HEK293 (cell line): ENCODE measurements around the gene MPEG1.

Experiments used
- CTCF ChIA-PET: fragments of 350-600 bp; formaldehyde crosslinking; extraction: SDS; loops from one replicate; lab custom pipeline; 2021; ENCODE audit warnings: antibody characterized with exemption; lab: Yijun Ruan, JAX
- POLR2A ChIA-PET: fragments of 300-600 bp; formaldehyde crosslinking; extraction: SDS; loops from one replicate; lab custom pipeline; 2020; ENCODE audit warnings: antibody characterized with exemption, inconsistent platforms; lab: Yijun Ruan, JAX
- H3K27ac ChIP-seq: fragments of 200-500 bp; sonication (Bioruptor generic); 2 replicates; pipeline ENCODE4 v1.5.1; 2014; ENCODE audit warnings: low read depth, low read length, control low read depth, inconsistent platforms; ENCODE audit errors: extremely low read depth
- H3K36me3 ChIP-seq, 2 experiments: fragments of 200-500 bp in 1 of 2; sonication (Bioruptor generic) in 1 of 2; 1 replicate in 1 of 2; 2 replicates in 1 of 2; pipeline ENCODE4 v1.5.1; 2014 to 2017; ENCODE audit warnings: inconsistent platforms in 2 of 2, low read length in 2 of 2; ENCODE audit not compliant: control insufficient read depth in 2 of 2, insufficient read depth in 1 of 2
- H3K4me1 ChIP-seq: fragments of 200-500 bp; sonication (Bioruptor generic); 2 replicates; pipeline ENCODE4 v1.5.1; 2014; ENCODE audit warnings: mild to moderate bottlenecking, low read length, inconsistent platforms; ENCODE audit not compliant: control insufficient read depth, insufficient read depth
- H3K4me3 ChIP-seq: 2 replicates; pipeline ENCODE4 v1.5.1; 2011; ENCODE audit warnings: low read depth, mild to moderate bottlenecking, control low read depth, low read length, moderate library complexity
- H3K9me3 ChIP-seq: fragments of 200-500 bp; sonication (Bioruptor generic); 2 replicates; pipeline ENCODE4 v1.5.1; 2014; ENCODE audit warnings: low read depth, low read length, inconsistent platforms; ENCODE audit not compliant: control insufficient read depth, insufficient read depth
- GLI4 ChIP-seq: fragments of 450-650 bp; formaldehyde crosslinking; IDR thresholded peaks from 2 replicates; pipeline ENCODE4 v1.5.1; 2016; ENCODE audit warnings: missing biosample characterization, missing genetic modification characterization
- HOXA7 ChIP-seq: sonication (generic); formaldehyde crosslinking; IDR thresholded peaks from 2 replicates; pipeline ENCODE4 v1.8.1; 2022; ENCODE audit warnings: missing genetic modification reagents, borderline replicate concordance
- KLF1 ChIP-seq: fragments of 450-650 bp; formaldehyde crosslinking; IDR thresholded peaks from 2 replicates; pipeline ENCODE4 v1.5.1; 2016; ENCODE audit warnings: missing biosample characterization, missing genetic modification characterization
- KLF7 ChIP-seq: fragments of 450-650 bp; formaldehyde crosslinking; IDR thresholded peaks from 2 replicates; pipeline ENCODE4 v1.5.1; 2016; ENCODE audit warnings: missing biosample characterization, missing genetic modification characterization, borderline replicate concordance
- ZEB2 ChIP-seq: fragments of 450-650 bp; formaldehyde crosslinking; IDR thresholded peaks from 2 replicates; pipeline ENCODE4 v1.5.1; 2016; ENCODE audit warnings: missing biosample characterization, missing genetic modification characterization
- ZNF202 ChIP-seq: fragments of 450-650 bp; formaldehyde crosslinking; IDR thresholded peaks from 2 replicates; pipeline ENCODE4 v1.5.1; 2016; ENCODE audit warnings: missing biosample characterization, missing genetic modification characterization, borderline replicate concordance
- ZNF248 ChIP-seq: fragments of 450-650 bp; formaldehyde crosslinking; IDR thresholded peaks from 2 replicates; pipeline ENCODE4 v1.5.1; 2017; ENCODE audit warnings: missing biosample characterization, missing genetic modification characterization
- ZNF398 ChIP-seq: fragments of 450-650 bp; formaldehyde crosslinking; IDR thresholded peaks from 2 replicates; pipeline ENCODE4 v1.5.1; 2017; ENCODE audit warnings: missing biosample characterization, missing genetic modification characterization
- ZNF426 ChIP-seq: fragments of 450-650 bp; formaldehyde crosslinking; IDR thresholded peaks from 2 replicates; pipeline ENCODE4 v1.5.1; 2017; ENCODE audit warnings: missing biosample characterization, missing genetic modification characterization, mild to moderate bottlenecking, inconsistent platforms, moderate library complexity
- ZNF473 ChIP-seq: fragments of 450-650 bp; formaldehyde crosslinking; IDR thresholded peaks from 2 replicates; pipeline ENCODE4 v1.5.1; 2017; ENCODE audit warnings: missing biosample characterization, missing genetic modification characterization
- ZNF488 ChIP-seq: fragments of 450-650 bp; formaldehyde crosslinking; IDR thresholded peaks from 2 replicates; pipeline ENCODE4 v1.5.1; 2016; ENCODE audit warnings: missing biosample characterization, missing genetic modification characterization
- ZNF521 ChIP-seq: fragments of 450-650 bp; formaldehyde crosslinking; IDR thresholded peaks from 2 replicates; pipeline ENCODE4 v1.5.1; 2017; ENCODE audit warnings: missing biosample characterization, mild to moderate bottlenecking, missing genetic modification characterization
- ZNF530 ChIP-seq: fragments of 450-650 bp; formaldehyde crosslinking; IDR thresholded peaks from 2 replicates; pipeline ENCODE4 v1.5.1; 2016; ENCODE audit warnings: low read depth, missing biosample characterization, missing genetic modification characterization
- ZNF558 ChIP-seq: fragments of 450-650 bp; formaldehyde crosslinking; IDR thresholded peaks from 2 replicates; pipeline ENCODE4 v1.5.1; 2016; ENCODE audit warnings: missing biosample characterization, missing genetic modification characterization
- ZNF561 ChIP-seq: fragments of 450-650 bp; IDR thresholded peaks from 2 replicates; pipeline ENCODE4 v1.5.1; 2018; ENCODE audit warnings: missing biosample characterization, missing genetic modification characterization, borderline replicate concordance
- ZNF580 ChIP-seq: fragments of 450-650 bp; formaldehyde crosslinking; IDR thresholded peaks from 2 replicates; pipeline ENCODE4 v1.5.1; 2016; ENCODE audit warnings: missing biosample characterization, missing genetic modification characterization
- ZNF596 ChIP-seq: fragments of 450-650 bp; IDR thresholded peaks from 2 replicates; pipeline ENCODE4 v1.5.0; 2018; ENCODE audit warnings: missing biosample characterization, mild to moderate bottlenecking, missing genetic modification characterization, moderate library complexity
- ZNF624 ChIP-seq: fragments of 450-650 bp; formaldehyde crosslinking; IDR thresholded peaks from 2 replicates; pipeline ENCODE4 v1.5.1; 2017; ENCODE audit warnings: missing biosample characterization, missing genetic modification characterization
- ZNF639 ChIP-seq: fragments of 450-650 bp; formaldehyde crosslinking; IDR thresholded peaks from 2 replicates; pipeline ENCODE4 v1.5.1; 2016; ENCODE audit warnings: missing biosample characterization, missing genetic modification characterization
- ZNF645 ChIP-seq: fragments of 450-650 bp; formaldehyde crosslinking; IDR thresholded peaks from 2 replicates; pipeline ENCODE4; 2016; ENCODE audit warnings: missing biosample characterization, missing genetic modification characterization
- ZNF76 ChIP-seq: fragments of 450-650 bp; formaldehyde crosslinking; IDR thresholded peaks from 2 replicates; pipeline ENCODE4; 2016; ENCODE audit warnings: low read depth, missing biosample characterization, missing genetic modification characterization, borderline replicate concordance
- ZSCAN23 ChIP-seq: fragments of 450-650 bp; formaldehyde crosslinking; IDR thresholded peaks from 2 replicates; pipeline ENCODE4 v1.5.1; 2016; ENCODE audit warnings: missing biosample characterization, missing genetic modification characterization
- ZSCAN30 ChIP-seq: fragments of 450-650 bp; IDR thresholded peaks from 2 replicates; pipeline ENCODE4 v1.5.1; 2018; ENCODE audit warnings: missing biosample characterization, mild to moderate bottlenecking, missing genetic modification characterization, moderate library complexity
- TF ChIP-seq, protein P1 (sequence below): fragments of 450-650 bp; formaldehyde crosslinking; optimal IDR thresholded peaks from 2 replicates; pipeline ENCODE3; 2016; ENCODE audit warnings: missing biosample characterization, mild to moderate bottlenecking, missing genetic modification characterization
- TF ChIP-seq, protein P2 (sequence below): fragments of 450-650 bp; formaldehyde crosslinking; IDR thresholded peaks from 2 replicates; pipeline ENCODE4 v1.5.1; 2016; ENCODE audit warnings: missing biosample characterization, missing genetic modification characterization
- TF ChIP-seq, protein P3 (sequence below): fragments of 450-650 bp; IDR thresholded peaks from 2 replicates; pipeline ENCODE4 v1.5.1; 2018; ENCODE audit warnings: missing biosample characterization, missing genetic modification characterization

MPEG1 gene

DNA sequence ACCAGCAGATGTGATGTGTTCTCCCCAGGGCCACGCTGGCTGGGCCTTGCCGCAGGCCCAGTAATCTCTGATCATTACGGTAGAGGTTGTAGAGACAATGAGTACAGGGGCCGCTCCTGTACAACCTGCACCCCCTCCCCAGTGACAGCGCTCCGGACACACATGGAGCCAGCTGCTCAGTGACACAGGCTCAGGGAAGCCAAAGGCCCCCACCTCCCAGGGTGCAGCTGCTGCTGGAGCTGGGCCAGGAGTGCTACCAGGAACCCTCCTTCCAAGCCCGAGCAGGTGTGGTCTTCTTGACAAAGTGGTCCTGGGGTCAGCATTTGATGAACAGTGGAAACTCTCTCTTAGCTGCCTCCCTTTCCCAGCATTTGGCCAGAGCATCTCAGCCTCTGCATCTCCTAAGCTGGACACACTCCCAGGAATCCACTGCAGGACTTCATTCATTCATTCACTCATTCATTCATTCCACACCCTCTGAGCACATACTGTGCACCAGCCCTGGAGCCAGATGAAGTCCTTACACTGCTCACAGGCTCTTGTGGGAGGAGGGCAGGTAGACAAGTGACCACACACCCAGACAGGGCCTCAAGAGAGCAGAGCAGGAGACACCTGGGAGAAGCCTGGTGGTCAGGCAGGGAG, 49.6 kb upstream of the MPEG1 start (continued):
- TF ChIP-seq ZNF398 (tag by site-specific recombination) (no peak), ZNF596 (tag by site-specific recombination) (no peak), GLI4 (tag by site-specific recombination) (no peak), ZNF561 (no peak), ZNF473 (no peak), HOXA7 (CRISPR knock-in tag) (no peak), ZSCAN23 (tag by site-specific recombination) (no peak), ZNF248 (no peak)

GRCh38 chr11:59261150-59261549, 48.4 kb upstream of the MPEG1 start:
- H3K27ac ChIP-seq: no peak overlapping the region
- CTCF ChIA-PET: no interaction called here
- no peaks in the 10 kb centered on the region for H3K36me3 ChIP-seq
- POLR2A ChIA-PET: no interaction called here
- H3K9me3 ChIP-seq: no peaks in the 10 kb centered on the region
- H3K4me1 ChIP-seq: no peaks in the 10 kb centered on the region
- TF ChIP-seq, protein P1, sequence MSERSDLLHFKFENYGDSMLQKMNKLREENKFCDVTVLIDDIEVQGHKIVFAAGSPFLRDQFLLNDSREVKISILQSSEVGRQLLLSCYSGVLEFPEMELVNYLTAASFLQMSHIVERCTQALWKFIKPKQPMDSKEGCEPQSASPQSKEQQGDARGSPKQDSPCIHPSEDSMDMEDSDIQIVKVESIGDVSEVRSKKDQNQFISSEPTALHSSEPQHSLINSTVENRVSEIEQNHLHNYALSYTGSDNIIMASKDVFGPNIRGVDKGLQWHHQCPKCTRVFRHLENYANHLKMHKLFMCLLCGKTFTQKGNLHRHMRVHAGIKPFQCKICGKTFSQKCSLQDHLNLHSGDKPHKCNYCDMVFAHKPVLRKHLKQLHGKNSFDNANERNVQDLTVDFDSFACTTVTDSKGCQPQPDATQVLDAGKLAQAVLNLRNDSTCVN (tag by site-specific recombination): no peak
- TF ChIP-seq ZNF580 (tag by site-specific recombination) (no peak), ZNF488 (tag by site-specific recombination) (no peak), ZNF645 (no peak), ZNF624 (tag by site-specific recombination) (no peak), ZEB2 (tag by site-specific recombination) (no peak), KLF1 (tag by site-specific recombination) (no peak), ZNF558 (no peak), ZNF530 (no peak), ZNF639 (tag by site-specific recombination) (no peak), ZNF521 (tag by site-specific recombination) (no peak), ZSCAN30 (no peak), KLF7 (tag by site-specific recombination) (no peak), ZNF202 (no peak), ZNF76 (tag by site-specific recombination) (no peak), ZNF426 (tag by site-specific recombination) (no peak)
- TF ChIP-seq, protein P2, sequence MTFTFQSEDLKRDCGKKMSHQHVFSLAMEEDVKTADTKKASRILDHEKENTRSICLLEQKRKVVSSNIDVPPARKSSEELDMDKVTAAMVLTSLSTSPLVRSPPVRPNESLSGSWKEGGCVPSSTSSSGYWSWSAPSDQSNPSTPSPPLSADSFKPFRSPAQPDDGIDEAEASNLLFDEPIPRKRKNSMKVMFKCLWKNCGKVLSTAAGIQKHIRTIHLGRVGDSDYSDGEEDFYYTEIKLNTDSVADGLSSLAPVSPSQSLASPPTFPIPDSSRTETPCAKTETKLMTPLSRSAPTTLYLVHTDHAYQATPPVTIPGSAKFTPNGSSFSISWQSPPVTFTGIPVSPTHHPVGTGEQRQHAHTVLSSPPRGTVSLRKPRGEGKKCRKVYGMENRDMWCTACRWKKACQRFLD (tag by site-specific recombination): no peak
- TF ChIP-seq, protein P3, sequence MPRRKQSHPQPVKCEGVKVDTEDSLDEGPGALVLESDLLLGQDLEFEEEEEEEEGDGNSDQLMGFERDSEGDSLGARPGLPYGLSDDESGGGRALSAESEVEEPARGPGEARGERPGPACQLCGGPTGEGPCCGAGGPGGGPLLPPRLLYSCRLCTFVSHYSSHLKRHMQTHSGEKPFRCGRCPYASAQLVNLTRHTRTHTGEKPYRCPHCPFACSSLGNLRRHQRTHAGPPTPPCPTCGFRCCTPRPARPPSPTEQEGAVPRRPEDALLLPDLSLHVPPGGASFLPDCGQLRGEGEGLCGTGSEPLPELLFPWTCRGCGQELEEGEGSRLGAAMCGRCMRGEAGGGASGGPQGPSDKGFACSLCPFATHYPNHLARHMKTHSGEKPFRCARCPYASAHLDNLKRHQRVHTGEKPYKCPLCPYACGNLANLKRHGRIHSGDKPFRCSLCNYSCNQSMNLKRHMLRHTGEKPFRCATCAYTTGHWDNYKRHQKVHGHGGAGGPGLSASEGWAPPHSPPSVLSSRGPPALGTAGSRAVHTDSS (tag by site-specific recombination): no peak
- no peak overlapping the region for H3K4me3 ChIP-seq
